Fibroblast of lung (primary cell): Measurements from ENCODE around the gene TIMM44. TPM values are rescaled to one million over a fixed set of nuclear protein-coding genes. Genes with fewer than 3 reads are reported as not detected.

ENCODE experiments used
- DNase-seq, 2 donors: peaks; one replicate each; pipeline versions ENCODE4 v3.0.0 to v3.0.0-alpha.2; 2010; ENCODE audit warnings: low read depth in 2 of 2
- H2AFZ ChIP-seq: 2 replicates; pipeline ENCODE4 v1.5.1; 2012; ENCODE audit warnings: low read length, control low read depth, inconsistent platforms
- H3K27ac ChIP-seq: 2 replicates; pipeline ENCODE4 v1.5.1; 2011; ENCODE audit warnings: low read length, control low read depth; ENCODE audit not compliant: insufficient read depth
- H3K27me3 ChIP-seq: 2 replicates; pipeline ENCODE4 v1.5.1; 2011; ENCODE audit warnings: mild to moderate bottlenecking, low read length; ENCODE audit not compliant: control insufficient read depth, insufficient read depth
- H3K36me3 ChIP-seq: 2 replicates; pipeline ENCODE4 v1.5.1; 2011; ENCODE audit warnings: low read length; ENCODE audit not compliant: control insufficient read depth, insufficient read depth
- H3K4me1 ChIP-seq: 2 replicates; pipeline ENCODE4 v1.5.1; 2011; ENCODE audit warnings: low read length; ENCODE audit not compliant: control insufficient read depth, insufficient read depth; ENCODE audit errors: extremely low read depth
- H3K4me2 ChIP-seq: 2 replicates; pipeline ENCODE4 v1.5.1; 2011; ENCODE audit warnings: low read length, control low read depth; ENCODE audit not compliant: insufficient read depth; ENCODE audit errors: extremely low read depth
- H3K4me3 ChIP-seq, 4 experiments: fragments of 200-600 bp in 1 of 4; sonication (generic) in 1 of 4; replicated peaks in 1 of 4; 2 replicates each; pipeline ENCODE4 v1.5.1; 2011 to 2016; ENCODE audit warnings: low read length in 4 of 4, low read depth in 3 of 4, mild to moderate bottlenecking in 3 of 4, control low read depth in 2 of 4, inconsistent platforms in 1 of 4, mixed read lengths in 1 of 4; ENCODE audit not compliant: insufficient read depth in 1 of 4; ENCODE audit errors: control extremely low read depth in 1 of 4
- H3K79me2 ChIP-seq: 2 replicates; pipeline ENCODE4 v1.5.1; 2012; ENCODE audit warnings: mild to moderate bottlenecking, low read length, inconsistent platforms; ENCODE audit not compliant: control insufficient read depth, insufficient read depth
- H3K9ac ChIP-seq: 2 replicates; pipeline ENCODE4 v1.5.1; 2011; ENCODE audit warnings: mild to moderate bottlenecking, low read length, control low read depth; ENCODE audit not compliant: insufficient read depth
- H3K9me3 ChIP-seq: 2 replicates; pipeline ENCODE4 v1.5.1; 2012; ENCODE audit warnings: low read depth, low read length; ENCODE audit not compliant: control insufficient read depth, insufficient read depth
- H4K20me1 ChIP-seq: 2 replicates; pipeline ENCODE4 v1.5.1; 2011; ENCODE audit warnings: low read length; ENCODE audit not compliant: control insufficient read depth, insufficient read depth; ENCODE audit errors: extremely low read depth
- CTCF ChIP-seq, 2 donors: IDR thresholded peaks in 1 of 2; conservative IDR thresholded peaks in 1 of 2; 1 replicate in 1 of 2; 2 replicates in 1 of 2; pipeline ENCODE4 v1.5.1; 2011 to 2012; ENCODE audit warnings: low read length in 2 of 2, control low read depth in 1 of 2, inconsistent platforms in 1 of 2, low read depth in 1 of 2, mild to moderate bottlenecking in 1 of 2
- EZH2 ChIP-seq: IDR thresholded peaks from 2 replicates; pipeline ENCODE4 v1.5.1; 2012; ENCODE audit warnings: low read length, control low read depth, mild to moderate bottlenecking; ENCODE audit errors: missing control alignments
- polyA plus RNA-seq, 2 donors: library from polyadenylated mRNA; depleted of rRNA in 1 of 2; stranded (reverse) in 1 of 2; unstranded in 1 of 2; fragments of >200 nt; gene quantifications; 2 replicates each; pipeline ENCODE4 v1.2.1, GENCODE V29; 2011 to 2012; ENCODE audit warnings: missing spikeins in 1 of 2
- total RNA-seq: library from RNA; depleted of rRNA; stranded (reverse); fragments of >200 nt; gene quantifications from 2 replicates; pipeline ENCODE4 v1.2.1, GENCODE V29; 2014

TIMM44 gene
- total and polyA plus RNA-seq, 2 donors (not counting 1 experiment from before 2014, with no cell fraction given) = 29.5 to 56.1 TPM

DNA sequence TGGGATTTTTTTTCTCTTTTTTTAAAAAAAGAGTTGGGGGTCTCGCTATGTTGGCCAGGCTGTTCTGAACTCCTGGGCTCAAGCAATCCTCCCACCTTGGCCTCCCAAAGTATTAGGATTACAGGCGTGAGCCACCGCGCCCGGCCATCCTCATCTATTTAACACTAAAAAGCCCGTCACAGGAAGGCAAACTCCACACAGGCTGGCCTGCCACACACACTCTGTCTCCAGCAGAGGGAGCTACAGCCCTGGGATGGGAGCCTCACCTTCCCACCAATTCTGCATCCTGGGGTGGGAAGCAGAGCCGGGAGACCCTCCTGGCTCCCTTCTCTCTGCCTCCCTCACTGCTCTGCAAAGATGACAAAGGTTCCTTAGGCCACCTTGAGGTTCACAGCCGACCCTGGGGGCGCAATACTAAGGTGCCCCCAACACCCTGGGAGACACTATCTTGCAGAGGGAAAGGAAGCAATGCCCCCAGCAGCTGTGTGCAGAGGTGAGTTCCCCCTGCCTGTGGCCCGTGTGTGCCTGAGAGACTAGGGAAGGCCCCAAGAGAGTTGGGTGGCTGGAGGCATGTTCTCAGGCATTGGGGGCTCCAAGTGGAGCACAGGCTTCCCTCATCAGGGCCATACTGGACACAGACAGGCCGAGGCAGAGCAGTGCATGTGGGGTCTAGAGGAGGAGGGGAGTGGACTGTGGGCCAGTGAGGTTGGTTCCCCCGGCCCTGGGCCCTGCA is 27.4 kb upstream of the TIMM44 start:
- H3K79me2 ChIP-seq = no peaks in the 10 kb centered on the region
- H3K4me1 ChIP-seq = no peaks in the 10 kb centered on the region
- no peaks in the 10 kb centered on the region for H3K9me3 ChIP-seq
- H3K4me2 ChIP-seq = no peak overlapping the region
- peaks cover 16% of the 10 kb centered on the region for H3K36me3 ChIP-seq
- H4K20me1 ChIP-seq = peaks cover 2% of the 10 kb centered on the region
- H3K27me3 ChIP-seq = no peaks in the 10 kb centered on the region
- DNase-seq = peak; percentile 14 to 43
- H2AFZ ChIP-seq = no peak overlapping the region
- H3K27ac ChIP-seq = no peak overlapping the region
- H3K4me3 ChIP-seq = no peak overlapping the region
- TF ChIP-seq EZH2 (no peak), CTCF (conservative IDR thresholded peaks at IDR 0.05 in 1 of 2, IDR thresholded peaks at IDR 0.05 in 1 of 2; ENCODE audit: low read depth in 1 of 2, low read length in 2 of 2) (peak; percentile 65 to 82)
- H3K9ac ChIP-seq = no peak overlapping the region

- Histone ChIP-seq H3K36me3 (peaks cover 13% of the 10 kb centered on the region), H3K9me3 (no peaks in the 10 kb centered on the region), H2AFZ (no peak overlapping the region), H3K4me2 (no peak overlapping the region), H3K4me3 (no peak overlapping the region), H3K27me3 (no peaks in the 10 kb centered on the region), H3K9ac (no peak overlapping the region), H4K20me1 (peaks cover 2% of the 10 kb centered on the region), H3K27ac (no peak overlapping the region), H3K79me2 (no peaks in the 10 kb centered on the region), H3K4me1 (no peaks in the 10 kb centered on the region)
- TF ChIP-seq CTCF (conservative IDR thresholded peaks at IDR 0.05 in 1 of 2, IDR thresholded peaks at IDR 0.05 in 1 of 2; ENCODE audit: low read depth in 1 of 2, low read length in 2 of 2) (no peak), EZH2 (no peak)
- DNase-seq = no peak
Measured at GRCh38 chr19:7969555-7969939, 26.1 kb upstream of the TIMM44 start.

GRCh38 chr19:7968796-7969554 is 25.5 kb upstream of the TIMM44 start:
- Histone ChIP-seq H3K4me2 (no peak overlapping the region), H3K4me3 (no peak overlapping the region), H3K27ac (no peak overlapping the region), H2AFZ (no peak overlapping the region), H3K9ac (no peak overlapping the region), H3K27me3 (no peaks in the 10 kb centered on the region), H4K20me1 (peaks cover 2% of the 10 kb centered on the region), H3K9me3 (no peaks in the 10 kb centered on the region), H3K79me2 (no peaks in the 10 kb centered on the region), H3K36me3 (peaks cover 13% of the 10 kb centered on the region), H3K4me1 (no peaks in the 10 kb centered on the region)
- TF ChIP-seq CTCF (conservative IDR thresholded peaks at IDR 0.05 in 1 of 2, IDR thresholded peaks at IDR 0.05 in 1 of 2; ENCODE audit: low read depth in 1 of 2, low read length in 2 of 2) = no peak
- no peak for TF ChIP-seq EZH2
- peak in 1 of 2 donors; percentile 24 for DNase-seq
